Mesodermal cell (in vitro differentiated cells): Measurements from ENCODE around the gene STX16.

Source experiments
- H3K27ac ChIP-seq: 2 replicates; pipeline ENCODE4 v1.7.0; 2013; ENCODE audit warnings: mild to moderate bottlenecking, low read depth, low read length, moderate library complexity; ENCODE audit not compliant: severe bottlenecking
- H3K36me3 ChIP-seq: 2 replicates; pipeline ENCODE4 v1.7.1; 2013; ENCODE audit warnings: mild to moderate bottlenecking, low read length, moderate library complexity; ENCODE audit not compliant: control insufficient read depth, insufficient read depth
- H3K4me1 ChIP-seq: one replicate; pipeline ENCODE4 v1.7.1; 2013; ENCODE audit warnings: mild to moderate bottlenecking, low read length; ENCODE audit not compliant: insufficient read depth, control insufficient read depth, poor library complexity, severe bottlenecking
- H3K4me3 ChIP-seq: 2 replicates; pipeline ENCODE4 v1.7.0; 2013; ENCODE audit warnings: low read length, control low read depth, mild to moderate bottlenecking; ENCODE audit not compliant: insufficient read depth, poor library complexity, severe bottlenecking; ENCODE audit errors: extremely low read depth
- H3K9me3 ChIP-seq: 2 replicates; pipeline ENCODE4 v1.7.1; 2013; ENCODE audit warnings: mild to moderate bottlenecking, low read length, moderate library complexity; ENCODE audit not compliant: control insufficient read depth
- WGBS, 2 experiments: methylation state at CpG; one replicate each; pipeline ENCODE4 v1.1.5; 2013; ENCODE audit warnings: missing lambda C conversion rate in 2 of 2; ENCODE audit not compliant: insufficient coverage in 2 of 2; 5-methylcytosine and 5-hydroxymethylcytosine counted together

Gene STX16

DNA sequence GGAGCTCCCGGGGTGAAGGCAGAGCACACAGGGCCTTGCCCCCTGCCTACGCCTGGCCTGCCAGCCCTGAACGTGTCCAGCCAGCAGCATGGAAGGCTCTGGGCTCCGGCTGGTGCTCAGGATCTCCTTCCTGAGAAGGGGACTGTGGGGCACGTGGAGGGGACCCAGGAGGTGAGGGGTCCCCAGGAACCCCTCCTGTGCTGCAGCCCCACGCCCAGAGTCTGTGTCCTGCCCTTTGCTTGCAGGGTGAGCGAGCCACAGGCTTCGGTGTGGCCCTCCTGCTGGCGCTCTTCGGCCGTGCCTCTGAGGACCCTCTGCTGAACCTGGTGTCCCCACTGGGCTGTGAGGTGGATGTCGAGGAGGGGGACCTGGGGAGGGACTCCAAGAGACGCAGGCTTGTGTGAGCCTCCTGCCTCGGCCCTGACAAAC is 63.9 kb downstream of the STX16 start:
- H3K4me3 ChIP-seq, result no peak overlapping the region
- no peak overlapping the region for H3K27ac ChIP-seq
- H3K4me1 ChIP-seq, result peaks cover 3% of the 10 kb centered on the region
- no peaks in the 10 kb centered on the region for H3K9me3 ChIP-seq
- H3K36me3 ChIP-seq, result no peaks in the 10 kb centered on the region
- 84% methylated on average over 5 to 11 of the region's 14 CpGs for whole genome bisulfite sequencing, 2 experiments

DNA sequence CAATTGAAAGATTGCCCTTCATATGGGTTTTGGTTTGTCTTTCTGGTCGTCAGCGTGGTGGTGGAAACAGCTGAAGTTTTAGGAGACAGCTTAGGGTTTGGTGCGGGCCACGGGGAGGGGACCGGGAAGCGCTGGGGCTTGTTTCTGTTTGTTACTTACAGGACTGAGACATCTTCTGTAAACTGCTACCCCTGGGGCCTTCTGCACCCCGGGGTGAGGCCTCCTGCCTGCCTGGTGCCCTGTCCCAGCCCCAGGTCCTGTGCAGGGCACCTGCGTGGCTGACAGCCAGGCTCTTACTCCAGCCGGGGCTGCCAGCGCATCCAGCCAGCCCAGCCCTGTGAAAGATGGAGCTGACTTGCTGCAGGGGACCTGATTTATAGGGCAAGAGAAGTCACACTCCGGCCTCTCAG is 64.3 kb downstream of the STX16 start:
- H3K36me3 ChIP-seq, result no peaks in the 10 kb centered on the region
- no peaks in the 10 kb centered on the region for H3K9me3 ChIP-seq
- peaks cover 3% of the 10 kb centered on the region for H3K4me1 ChIP-seq
- 77 to 79% methylated on average over 7 to 11 of the region's 11 CpGs for WGBS, 2 experiments
- no peak overlapping the region for H3K27ac ChIP-seq
- no peak overlapping the region for H3K4me3 ChIP-seq

DNA sequence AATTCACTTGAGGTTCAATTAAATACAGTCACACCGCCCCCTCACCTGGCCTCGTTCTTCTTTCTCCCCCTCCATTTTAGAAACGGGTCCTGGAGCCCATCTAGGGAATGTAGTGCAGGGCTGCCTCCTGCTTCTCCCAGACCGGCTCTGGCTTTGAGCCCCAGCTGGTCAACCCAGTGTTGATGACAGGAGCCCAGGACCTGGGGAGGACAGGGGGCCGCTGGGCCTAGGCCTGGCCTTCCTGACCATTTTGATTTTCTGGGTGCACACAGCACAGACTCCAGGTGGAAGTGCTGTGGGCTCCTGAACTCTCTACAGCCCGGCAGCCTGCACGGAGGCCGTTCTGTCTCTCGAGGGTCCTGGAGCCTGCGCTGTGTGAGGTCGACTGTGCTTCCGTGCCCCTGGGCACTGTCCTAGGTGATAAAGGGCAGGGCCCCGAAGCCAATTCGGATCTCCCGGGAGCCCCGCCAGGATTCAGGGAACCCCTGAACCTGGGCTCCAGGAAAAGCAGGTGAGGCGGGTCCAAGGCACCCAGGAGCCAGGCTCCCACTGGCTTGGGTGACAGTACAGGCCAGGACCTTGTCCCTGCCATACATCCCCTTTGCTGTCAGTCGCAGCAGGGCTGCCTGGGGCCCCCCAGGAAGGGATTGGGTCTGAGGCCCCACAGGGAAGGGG is 64.9 kb downstream of the STX16 start:
- Histone ChIP-seq H3K4me1 (peaks cover 3% of the 10 kb centered on the region), H3K9me3 (no peaks in the 10 kb centered on the region), H3K36me3 (no peaks in the 10 kb centered on the region), H3K27ac (no peak overlapping the region), H3K4me3 (no peak overlapping the region)
- WGBS, 2 experiments, result 92 to 93% methylated on average over 17 to 18 of the region's 18 CpGs

DNA sequence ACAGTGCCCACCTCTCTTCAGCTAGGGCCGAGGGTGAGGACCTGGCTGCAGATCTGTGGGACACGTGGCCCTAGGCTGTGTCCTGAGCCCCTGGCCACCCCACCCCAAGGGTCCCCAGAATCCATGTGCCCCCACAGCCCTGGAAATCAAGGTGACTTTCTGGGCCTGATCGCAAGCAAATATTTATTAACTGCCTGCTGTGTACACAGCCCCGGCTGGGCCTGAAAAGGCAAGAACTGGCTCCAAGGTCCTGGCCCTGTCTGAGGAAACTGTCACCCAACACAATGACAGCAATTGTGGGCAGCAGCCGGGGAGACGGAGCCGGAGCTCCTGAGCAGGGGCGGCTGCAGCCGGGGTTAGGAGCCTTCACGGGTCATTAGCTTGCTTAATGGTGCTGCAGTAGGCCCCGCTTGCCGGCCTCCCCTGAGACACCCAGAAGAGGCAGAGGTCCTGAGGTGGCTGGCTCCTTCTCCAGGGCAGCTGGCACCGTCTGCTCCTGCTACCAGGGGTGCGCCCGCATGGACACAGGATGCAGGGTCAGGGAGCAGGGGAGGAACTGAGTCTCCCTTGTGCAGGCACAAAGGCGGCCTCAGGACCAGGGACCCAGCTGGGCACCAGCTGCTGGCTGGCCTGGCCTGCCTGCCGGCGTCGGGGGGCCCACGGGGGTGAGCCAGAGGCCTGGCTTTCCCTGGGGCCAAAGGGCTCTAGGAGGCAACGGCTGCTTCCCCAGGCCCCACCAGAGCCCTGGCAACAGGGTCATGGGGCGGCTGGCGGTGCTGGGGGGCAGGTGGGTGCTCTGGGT is 65.6 kb downstream of the STX16 start:
- Histone ChIP-seq H3K9me3 (no peaks in the 10 kb centered on the region), H3K36me3 (no peaks in the 10 kb centered on the region), H3K4me3 (no peak overlapping the region), H3K4me1 (peaks cover 3% of the 10 kb centered on the region), H3K27ac (no peak overlapping the region)
- 82 to 84% methylated on average over 19 to 23 of the region's 23 CpGs for WGBS, 2 experiments

DNA sequence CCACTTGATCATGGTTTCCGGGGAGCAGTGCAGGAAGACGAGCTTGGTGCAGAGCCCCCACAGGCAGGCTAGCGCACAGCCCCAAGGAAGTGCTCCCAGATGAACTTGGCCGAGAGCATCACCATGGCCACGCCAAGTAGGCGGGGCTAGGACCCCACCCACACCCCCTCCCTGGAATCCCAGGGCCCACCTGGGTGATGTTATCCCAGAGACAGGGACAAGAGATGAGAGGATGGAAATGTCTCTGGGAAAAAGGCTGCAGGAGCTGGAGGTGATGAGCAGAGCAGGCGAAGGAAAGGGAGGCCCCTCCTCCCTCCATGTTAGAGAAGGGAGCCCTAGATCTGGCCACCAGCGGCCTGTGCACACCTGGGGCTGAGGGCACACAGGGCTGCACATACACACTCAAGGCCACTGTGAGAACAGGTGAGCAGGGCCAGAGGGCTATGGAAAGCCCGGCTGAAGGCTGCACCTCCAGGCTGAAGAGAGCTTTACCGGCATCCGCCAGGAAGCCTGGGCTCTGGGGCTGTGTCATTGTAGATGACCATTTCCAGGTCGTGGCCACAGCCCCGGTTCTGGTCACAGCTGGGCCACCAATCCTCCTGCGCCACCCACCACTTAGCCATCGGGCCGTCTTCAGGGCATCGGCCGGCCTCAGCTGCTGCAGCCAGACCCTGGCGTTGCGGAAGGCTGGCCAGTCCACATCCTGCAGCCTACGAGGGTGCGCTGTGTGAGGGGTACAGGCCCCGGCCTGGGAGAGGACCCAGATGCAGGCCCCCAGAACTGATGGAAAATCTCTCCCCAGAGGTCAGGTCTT is 66.4 kb downstream of the STX16 start:
- H3K4me3 ChIP-seq, result no peak overlapping the region
- peaks cover 10% of the 10 kb centered on the region for H3K4me1 ChIP-seq
- H3K36me3 ChIP-seq, result no peaks in the 10 kb centered on the region
- H3K27ac ChIP-seq, result no peak overlapping the region
- WGBS, 2 experiments, result 89 to 91% methylated on average over 16 to 19 of the region's 23 CpGs
- H3K9me3 ChIP-seq, result no peaks in the 10 kb centered on the region

DNA sequence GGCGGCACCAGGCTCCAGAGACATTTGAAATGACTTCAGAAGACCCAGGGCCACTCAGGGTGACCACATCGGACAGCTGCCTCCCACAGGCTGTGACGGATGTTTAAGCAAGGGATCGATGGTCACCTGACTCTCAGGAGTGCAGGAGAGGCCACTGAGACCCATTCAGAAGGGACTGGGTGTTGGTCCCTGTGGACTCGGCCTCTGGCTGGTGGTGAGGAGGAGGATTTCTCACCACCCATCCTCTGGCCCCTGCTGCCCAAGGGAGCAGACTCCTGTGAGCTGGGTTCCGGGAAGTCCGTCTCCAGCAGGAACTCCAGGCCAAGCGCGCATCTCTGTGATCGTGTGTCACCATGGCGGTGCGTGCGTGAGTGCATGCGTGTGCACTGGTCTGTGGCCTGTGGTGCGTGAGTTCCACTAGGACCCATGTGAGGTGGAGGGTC is 67.1 kb downstream of the STX16 start:
- H3K9me3 ChIP-seq, result no peaks in the 10 kb centered on the region
- H3K4me1 ChIP-seq, result peaks cover 10% of the 10 kb centered on the region
- H3K27ac ChIP-seq, result no peak overlapping the region
- 88 to 91% methylated on average over 11 to 14 of the region's 15 CpGs for WGBS, 2 experiments
- H3K4me3 ChIP-seq, result no peak overlapping the region
- H3K36me3 ChIP-seq, result no peaks in the 10 kb centered on the region

DNA sequence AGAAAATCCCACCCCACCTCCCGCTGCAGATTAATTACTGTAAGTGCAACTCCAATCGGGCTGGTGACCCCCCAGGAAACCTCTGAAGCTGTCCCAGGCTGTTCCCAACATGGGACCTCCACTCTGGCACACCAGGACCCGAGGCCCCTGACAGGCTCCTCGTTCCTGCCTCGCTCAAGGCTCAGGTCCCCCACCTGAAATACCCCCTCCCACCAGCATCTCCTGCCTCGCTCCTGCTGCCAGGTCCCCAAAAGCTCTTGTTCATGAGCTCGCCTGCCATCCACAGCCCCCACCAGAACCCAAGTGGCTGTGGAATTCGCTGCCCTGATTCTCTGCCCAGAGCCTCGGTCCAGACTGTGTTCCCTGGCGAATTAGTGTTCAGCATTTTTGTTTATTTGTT is 67.6 kb downstream of the STX16 start:
- Histone ChIP-seq H3K36me3 (no peaks in the 10 kb centered on the region), H3K27ac (no peak overlapping the region), H3K4me1 (peaks cover 10% of the 10 kb centered on the region), H3K9me3 (no peaks in the 10 kb centered on the region), H3K4me3 (no peak overlapping the region)
- WGBS, 2 experiments, result 82 to 95% methylated on average over 8 of the region's 10 CpGs

DNA sequence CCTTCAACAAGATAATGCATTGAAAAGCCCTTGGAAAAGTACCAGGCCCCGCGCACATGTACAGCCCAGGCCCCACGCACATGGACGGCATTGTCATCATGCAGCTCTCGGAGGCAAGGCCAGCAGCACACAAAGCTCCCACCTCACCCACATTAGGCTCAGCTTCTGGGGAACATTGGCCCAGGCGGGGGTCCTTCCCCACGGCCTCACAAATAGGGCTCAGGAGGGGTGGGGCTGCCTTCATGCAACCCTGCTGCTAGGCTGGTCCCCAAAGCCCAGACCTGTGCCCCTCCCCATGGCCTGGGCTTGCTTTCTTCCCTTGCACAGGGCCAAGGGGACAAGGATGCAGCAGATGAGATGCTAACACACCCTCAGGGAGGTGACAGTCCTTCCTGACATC is 68.2 kb downstream of the STX16 start:
- no peak overlapping the region for H3K4me3 ChIP-seq
- H3K9me3 ChIP-seq, result no peaks in the 10 kb centered on the region
- WGBS, 2 experiments, result 76 to 85% methylated on average over 7 of the region's 7 CpGs
- H3K36me3 ChIP-seq, result no peaks in the 10 kb centered on the region
- H3K27ac ChIP-seq, result no peak overlapping the region
- H3K4me1 ChIP-seq, result peaks cover 10% of the 10 kb centered on the region

DNA sequence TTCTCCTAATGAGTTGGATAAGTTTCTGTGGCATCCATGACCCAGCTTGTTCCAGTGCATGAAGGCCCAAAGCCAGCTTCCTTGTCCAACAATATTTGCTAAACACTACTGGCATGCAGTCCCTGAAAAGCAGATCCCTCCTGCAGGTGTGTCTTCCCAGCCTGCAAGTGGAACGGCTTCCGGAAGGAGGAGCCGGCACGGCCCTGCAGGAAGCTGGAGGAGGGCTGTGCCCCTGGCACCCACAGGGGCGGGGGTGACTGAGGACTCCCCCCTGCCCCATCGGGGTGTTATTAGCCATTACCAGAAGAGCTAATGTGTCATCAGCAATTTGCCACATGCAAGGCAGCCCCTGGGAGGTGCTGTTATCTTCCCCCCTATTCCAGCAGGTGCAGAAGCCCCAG is 68.9 kb downstream of the STX16 start:
- Histone ChIP-seq H3K4me3 (no peak overlapping the region), H3K36me3 (no peaks in the 10 kb centered on the region)
- WGBS, 2 experiments, result 75 to 84% methylated on average over 6 of the region's 6 CpGs

DNA sequence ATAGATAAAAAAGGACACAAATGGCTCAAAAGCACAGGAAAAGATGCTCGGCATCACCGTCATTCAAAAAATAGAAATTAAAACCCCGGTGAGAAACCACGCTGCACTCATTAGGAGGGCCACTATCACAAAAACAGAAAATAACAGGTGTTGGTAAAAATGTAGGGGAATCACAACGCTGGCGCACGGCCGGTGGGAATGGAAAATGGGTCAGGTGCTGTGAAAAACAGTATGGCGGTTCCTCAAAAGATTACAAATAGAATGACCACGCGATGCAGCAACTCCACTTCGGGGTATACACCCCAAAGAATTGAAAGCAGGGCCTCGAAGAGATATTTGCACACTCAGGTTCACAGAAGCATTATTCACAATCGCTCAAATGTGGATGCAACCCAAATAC is 69.8 kb downstream of the STX16 start:
- Histone ChIP-seq H3K9me3 (no peaks in the 10 kb centered on the region), H3K4me1 (peaks cover 10% of the 10 kb centered on the region), H3K27ac (no peak overlapping the region), H3K36me3 (no peaks in the 10 kb centered on the region), H3K4me3 (no peak overlapping the region)
- WGBS, 2 experiments, result 94 to 99% methylated on average over 10 of the region's 14 CpGs

More for the DNA sequence above, 68.9 kb downstream of the STX16 start:
- H3K4me1 ChIP-seq, result peaks cover 10% of the 10 kb centered on the region
- H3K27ac ChIP-seq, result no peak overlapping the region
- H3K9me3 ChIP-seq, result no peaks in the 10 kb centered on the region
